PC-3 (cell line): ENCODE measurements around the gene GSTT2. TPM values are rescaled to one million over a fixed set of nuclear protein-coding genes. Genes with fewer than 3 reads are reported as not detected.
"Not testable (repeated sequence)": the region's sequence is repeated elsewhere in the genome, so short reads cannot be mapped to it uniquely, and the experiment has no call there.

Experiments used
- ATAC-seq: fragments of 200-7000 bp; cut with Tn5 transposase; 2 replicates; pipeline ENCODE4 v1.9.1; 2020; ENCODE audit warnings: mild to moderate bottlenecking, moderate library complexity
- BruUV-seq: library from RNA; stranded (reverse); fragments of 400-500 nt; replicated peaks from 2 replicates; lab custom pipeline; 2021; lab: Mats Ljungman, UMichigan
- CTCF ChIA-PET: fragments of 300-600 bp; sonication (Branson Sonifier 250); formaldehyde crosslinking; loops from one replicate; lab custom pipeline; 2022; ENCODE audit warnings: antibody characterized with exemption; lab: Charles Lee
- POLR2A ChIA-PET: fragments of 300-600 bp; sonication (Branson Sonifier 250); formaldehyde crosslinking; loops from one replicate; lab custom pipeline; 2022; ENCODE audit warnings: antibody characterized with exemption; ENCODE audit not compliant: unreplicated experiment; lab: Charles Lee
- DNase-seq: peaks from one replicate; pipeline ENCODE4 v3.0.0-alpha.2; 2015
- H2AFZ ChIP-seq: fragments of 300-600 bp; sonication (generic); 2 replicates; pipeline ENCODE4 v1.6.0; 2016; ENCODE audit warnings: antibody characterized with exemption, low read length
- H3F3A ChIP-seq: fragments of 300-600 bp; sonication (generic); one replicate; pipeline ENCODE4 v1.6.0; 2017; ENCODE audit warnings: antibody characterized with exemption, low read length, control low read depth, mild to moderate bottlenecking; ENCODE audit not compliant: unreplicated experiment
- H3K27ac ChIP-seq: fragments of 300-600 bp; sonication (generic); 2 replicates; pipeline ENCODE4 v1.5.1; 2016; ENCODE audit warnings: mild to moderate bottlenecking, low read length
- H3K27me3 ChIP-seq: fragments of 300-600 bp; sonication (generic); 2 replicates; pipeline ENCODE4 v1.6.1; 2016; ENCODE audit warnings: low read length, mixed read lengths
- H3K36me3 ChIP-seq: fragments of 300-600 bp; sonication (generic); 2 replicates; pipeline ENCODE4 v1.6.1; 2016; ENCODE audit warnings: low read depth, mixed run types, low read length, mixed read lengths
- H3K4me1 ChIP-seq: fragments of 300-600 bp; sonication (generic); 2 replicates; pipeline ENCODE4 v1.5.1; 2016; ENCODE audit warnings: low read length; ENCODE audit not compliant: insufficient read depth
- H3K4me2 ChIP-seq: fragments of 300-600 bp; sonication (generic); 2 replicates; pipeline ENCODE4 v1.6.0; 2016; ENCODE audit warnings: low read length
- H3K4me3 ChIP-seq: fragments of 300-600 bp; sonication (generic); 2 replicates; pipeline ENCODE4 v1.5.1; 2016; ENCODE audit warnings: mild to moderate bottlenecking, low read length, mixed read lengths
- H3K79me2 ChIP-seq: fragments of 300-600 bp; sonication (generic); 2 replicates; pipeline ENCODE4 v1.6.1; 2017; ENCODE audit warnings: low read length, mixed read lengths
- H3K9ac ChIP-seq: fragments of 300-600 bp; sonication (generic); 2 replicates; pipeline ENCODE4 v1.6.0; 2016; ENCODE audit warnings: mild to moderate bottlenecking, low read length
- H3K9me2 ChIP-seq: fragments of 300-600 bp; sonication (generic); replicated peaks from 2 replicates; pipeline ENCODE4 v1.6.1; 2016; ENCODE audit warnings: mixed run types, low read length, mixed read lengths
- H3K9me3 ChIP-seq: fragments of 300-600 bp; sonication (generic); 2 replicates; pipeline ENCODE4 v1.6.1; 2016; ENCODE audit warnings: low read length, mixed read lengths
- H4K20me1 ChIP-seq: fragments of 300-600 bp; sonication (generic); 2 replicates; pipeline ENCODE4 v1.6.1; 2016; ENCODE audit warnings: low read length, mixed read lengths
- CTCF ChIP-seq: fragments of 300-600 bp; sonication (generic); conservative IDR thresholded peaks from 2 replicates; pipeline ENCODE4 v1.5.1; 2017; ENCODE audit warnings: antibody characterized with exemption, low read depth, mild to moderate bottlenecking, low read length
- EZH2 ChIP-seq: fragments of 300-600 bp; sonication (generic); IDR thresholded peaks from one replicate; pipeline ENCODE4 v1.6.1; 2017; ENCODE audit warnings: antibody characterized with exemption, mild to moderate bottlenecking, low read length; ENCODE audit not compliant: unreplicated experiment
- EZH2phosphoT487 ChIP-seq: fragments of 300-600 bp; sonication (generic); IDR thresholded peaks from 2 replicates; pipeline ENCODE4 v1.6.1; 2018; ENCODE audit warnings: mild to moderate bottlenecking, antibody characterized with exemption, low read length, borderline replicate concordance
- intact Hi-C: fragments of 100-400 bp; cut with micrococcal nuclease; formaldehyde crosslinking; loops from 2 replicates; pipeline ENCODE4 v1.9.0; 2023
- total RNA-seq: library from RNA; depleted of rRNA; stranded (reverse); fragments of >200 nt; gene quantifications from 2 replicates; pipeline ENCODE4 v1.2.3, GENCODE V29; 2014

Gene GSTT2
- total RNA-seq, 1 experiment from 2014 or later = not detected

- H3K9ac ChIP-seq = no peak overlapping the region
- POLR2A ChIA-PET = no interaction called here
- no peaks in the 10 kb centered on the region for H3K4me1 ChIP-seq
- no peak for TF ChIP-seq EZH2
- TF ChIP-seq EZH2phosphoT487 = no peak
- TF ChIP-seq CTCF = no peak
- intact Hi-C loops = no loop called here
- H3K36me3 ChIP-seq = peaks cover 23% of the 10 kb centered on the region
- ATAC-seq (no peak), DNase-seq (no peak)
- no TSS peak for BruUV-seq
- no peak overlapping the region for H3K27ac ChIP-seq
- H4K20me1 ChIP-seq = no peaks in the 10 kb centered on the region
- peaks cover 21% of the 10 kb centered on the region for H3K79me2 ChIP-seq
- no peaks in the 10 kb centered on the region for H3K9me2 ChIP-seq
- H3K9me3 ChIP-seq = no peaks in the 10 kb centered on the region
- no peak overlapping the region for H3K4me3 ChIP-seq
- H2AFZ ChIP-seq = no peak overlapping the region
- no peaks in the 10 kb centered on the region for H3F3A ChIP-seq
- H3K27me3 ChIP-seq = no peaks in the 10 kb centered on the region
- no peak overlapping the region for H3K4me2 ChIP-seq
- CTCF ChIA-PET = no interaction called here
Observed at GRCh38 chr22:23969071-23969470, 10.9 kb upstream of the GSTT2 start.

GRCh38 chr22:23970201-23970641, 9.7 kb upstream of the GSTT2 start:
- Histone ChIP-seq H3K9me2 (no peaks in the 10 kb centered on the region), H4K20me1 (no peaks in the 10 kb centered on the region), H3K4me2 (no peak overlapping the region), H3K27me3 (no peaks in the 10 kb centered on the region), H3K4me1 (no peaks in the 10 kb centered on the region), H3K9me3 (no peaks in the 10 kb centered on the region), H3F3A (no peaks in the 10 kb centered on the region), H3K36me3 (peaks cover 23% of the 10 kb centered on the region), H2AFZ (no peak overlapping the region), H3K4me3 (no peak overlapping the region), H3K79me2 (peaks cover 21% of the 10 kb centered on the region), H3K9ac (no peak overlapping the region), H3K27ac (no peak overlapping the region)
- no peak for TF ChIP-seq EZH2phosphoT487
- no peak for TF ChIP-seq EZH2
- TF ChIP-seq CTCF = no peak
- ChIA-PET CTCF (no interaction called here), POLR2A (no interaction called here)
- intact Hi-C loops = no loop called here
- TSS peak; percentile 6 for BruUV-seq
- no peak for DNase-seq
- no peak for ATAC-seq

GRCh38 chr22:23970816-23971486, 9.0 kb upstream of the GSTT2 start:
- Histone ChIP-seq H3K4me2 (no peak overlapping the region), H3K27me3 (no peaks in the 10 kb centered on the region), H3K4me1 (no peaks in the 10 kb centered on the region), H2AFZ (no peak overlapping the region), H3K4me3 (no peak overlapping the region), H3K27ac (no peak overlapping the region), H3K36me3 (peaks cover 23% of the 10 kb centered on the region), H3F3A (no peaks in the 10 kb centered on the region), H3K79me2 (peaks cover 21% of the 10 kb centered on the region), H3K9ac (no peak overlapping the region), H3K9me3 (no peaks in the 10 kb centered on the region), H3K9me2 (no peaks in the 10 kb centered on the region), H4K20me1 (no peaks in the 10 kb centered on the region)
- DNase-seq (no peak), ATAC-seq (no peak)
- TF ChIP-seq CTCF = no peak
- no peak for TF ChIP-seq EZH2phosphoT487
- TF ChIP-seq EZH2 = no peak
- no TSS peak for BruUV-seq
- intact Hi-C loops = no loop called here
- ChIA-PET CTCF (no interaction called here), POLR2A (no interaction called here)

- BruUV-seq, POLR2A ChIA-PET, H3K4me3 ChIP-seq, H3K27me3 ChIP-seq, H2AFZ ChIP-seq, H3K9me3 ChIP-seq, H3K9ac ChIP-seq, H3K4me2 ChIP-seq, H4K20me1 ChIP-seq, H3K4me1 ChIP-seq, H3K27ac ChIP-seq, H3F3A ChIP-seq, H3K9me2 ChIP-seq, intact Hi-C loops, CTCF ChIA-PET, DNase-seq, ATAC-seq: not testable (repeated sequence)
- peaks cover 21% of the 10 kb centered on the region for H3K79me2 ChIP-seq
- peaks cover 23% of the 10 kb centered on the region for H3K36me3 ChIP-seq
Observed at GRCh38 chr22:23971927-23972326, 8.0 kb upstream of the GSTT2 start.
